MM.1S (cell line): ENCODE results near the gene CEP128.

Experiments used
- CTCF ChIP-seq: fragments of 300-600 bp; sonication (generic); IDR thresholded peaks from 2 replicates; pipeline ENCODE4 v1.5.1; 2016; ENCODE audit warnings: antibody characterized with exemption, low read length, mixed read lengths
- EZH2phosphoT487 ChIP-seq: fragments of 300-600 bp; sonication (generic); IDR thresholded peaks from 2 replicates; pipeline ENCODE4 v1.6.1; 2018; ENCODE audit warnings: antibody characterized with exemption, low read length

GRCh38 chr14:80839743-80840142 lies 101.8 kb downstream of the CEP128 start:
- TF ChIP-seq CTCF (no peak), EZH2phosphoT487 (no peak)
